Prostate gland (tissue), 2 donors: ENCODE data around the gene NDUFV2. TPM values are rescaled to one million over a fixed set of nuclear protein-coding genes. Genes with fewer than 3 reads are reported as not detected.

Source experiments
- DNase-seq: peaks from one replicate; pipeline ENCODE4 v3.0.0-alpha.2; 2019; ENCODE audit warnings: low spot score
- H3K27ac ChIP-seq, 2 donors: fragments of 200-600 bp; sonication (generic); 2 replicates each; pipeline ENCODE4 v1.5.1; 2017 to 2019
- H3K27me3 ChIP-seq: fragments of 200-600 bp; sonication (generic); replicated peaks from 2 replicates; pipeline ENCODE4 v1.5.1; 2019; ENCODE audit not compliant: insufficient read depth
- H3K36me3 ChIP-seq, 2 donors: fragments of 200-600 bp; sonication (generic); 1 replicate in 1 of 2; 2 replicates in 1 of 2; pipeline versions ENCODE4 v1.5.1 to v1.8.1; 2017 to 2019
- H3K4me1 ChIP-seq: fragments of 200-600 bp; sonication (generic); replicated peaks from 2 replicates; pipeline ENCODE4 v1.5.1; 2019
- H3K4me3 ChIP-seq, 2 donors: fragments of 200-600 bp; sonication (generic); 2 replicates each; pipeline ENCODE4 v1.5.1; 2017 to 2019
- H3K9me3 ChIP-seq: fragments of 200-600 bp; sonication (generic); 2 replicates; pipeline ENCODE4 v1.5.1; 2017
- POLR2A ChIP-seq: fragments of 450-650 bp; IDR thresholded peaks from one replicate; pipeline ENCODE4 v1.6.1; 2016; ENCODE audit warnings: antibody characterized with exemption, mild to moderate bottlenecking
- POLR2AphosphoS5 ChIP-seq: sonication (generic); formaldehyde crosslinking; IDR thresholded peaks from one replicate; pipeline ENCODE4 v1.6.1; 2017; ENCODE audit warnings: antibody characterized with exemption
- WGBS: methylation state at CpG from one replicate; pipeline ENCODE4 v1.1.5; 2018; 5-methylcytosine and 5-hydroxymethylcytosine counted together
- intact Hi-C: fragments of 100-400 bp; cut with DNase I; formaldehyde crosslinking; loops from one replicate; pipeline ENCODE4 v1.14.2; 2022
- total RNA-seq, 2 donors: library from RNA; depleted of rRNA; stranded (reverse); fragments of >200 nt; gene quantifications; one replicate each; pipeline ENCODE4 v1.1.0, GENCODE V29; 2016
- TF ChIP-seq, protein P1 (sequence below), 4 experiments: fragments of 200-600 bp in 2 of 4; fragments of 450-650 bp in 2 of 4; sonication (generic) in 2 of 4; IDR thresholded peaks; 1 replicate in 3 of 4; 2 replicates in 1 of 4; pipeline ENCODE4 v1.5.1; 2016 to 2019; ENCODE audit warnings: antibody characterized with exemption in 4 of 4, mild to moderate bottlenecking in 2 of 4, moderate library complexity in 2 of 4

NDUFV2 gene
- total RNA-seq, 2 donors from 2014 or later, result 114 to 161 TPM

DNA sequence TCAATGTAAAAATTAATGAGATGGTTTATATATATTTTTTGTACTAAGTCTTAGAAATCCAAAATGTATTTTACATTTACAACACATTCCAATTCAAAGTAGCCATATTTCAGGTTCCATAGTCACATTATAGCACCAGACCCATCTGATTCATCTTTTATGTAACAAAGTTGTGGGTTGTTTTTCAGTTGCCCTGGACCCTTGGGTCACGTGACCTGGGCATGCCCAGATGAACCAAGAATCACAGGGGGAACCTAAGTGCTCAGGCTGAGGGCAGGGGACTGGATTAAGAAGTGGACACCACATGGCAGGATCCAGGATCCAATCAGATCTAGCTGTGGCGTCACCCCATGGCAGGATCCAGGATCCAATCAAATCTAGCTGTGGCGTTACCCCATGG, 44.9 kb upstream of the NDUFV2 start:
- H3K4me1 ChIP-seq, result peaks cover 3% of the 10 kb centered on the region
- H3K4me3 ChIP-seq, result no peak overlapping the region
- H3K27ac ChIP-seq, result no peak overlapping the region
- no peaks in the 10 kb centered on the region for H3K9me3 ChIP-seq
- intact Hi-C loops, result loop anchor here (10.0 kb wide), 1 partner anchor 403 kb away; no protein-coding TSS in a partner anchor
- DNase-seq, result no peak
- TF ChIP-seq, protein P1, sequence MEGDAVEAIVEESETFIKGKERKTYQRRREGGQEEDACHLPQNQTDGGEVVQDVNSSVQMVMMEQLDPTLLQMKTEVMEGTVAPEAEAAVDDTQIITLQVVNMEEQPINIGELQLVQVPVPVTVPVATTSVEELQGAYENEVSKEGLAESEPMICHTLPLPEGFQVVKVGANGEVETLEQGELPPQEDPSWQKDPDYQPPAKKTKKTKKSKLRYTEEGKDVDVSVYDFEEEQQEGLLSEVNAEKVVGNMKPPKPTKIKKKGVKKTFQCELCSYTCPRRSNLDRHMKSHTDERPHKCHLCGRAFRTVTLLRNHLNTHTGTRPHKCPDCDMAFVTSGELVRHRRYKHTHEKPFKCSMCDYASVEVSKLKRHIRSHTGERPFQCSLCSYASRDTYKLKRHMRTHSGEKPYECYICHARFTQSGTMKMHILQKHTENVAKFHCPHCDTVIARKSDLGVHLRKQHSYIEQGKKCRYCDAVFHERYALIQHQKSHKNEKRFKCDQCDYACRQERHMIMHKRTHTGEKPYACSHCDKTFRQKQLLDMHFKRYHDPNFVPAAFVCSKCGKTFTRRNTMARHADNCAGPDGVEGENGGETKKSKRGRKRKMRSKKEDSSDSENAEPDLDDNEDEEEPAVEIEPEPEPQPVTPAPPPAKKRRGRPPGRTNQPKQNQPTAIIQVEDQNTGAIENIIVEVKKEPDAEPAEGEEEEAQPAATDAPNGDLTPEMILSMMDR (IDR thresholded peaks at IDR 0.05), result no peak
- TF ChIP-seq POLR2AphosphoS5 (no peak), POLR2A (no peak)
- 94% methylated on average over 3 of the region's 3 CpGs for WGBS
- no peaks in the 10 kb centered on the region for H3K27me3 ChIP-seq
- no peaks in the 10 kb centered on the region for H3K36me3 ChIP-seq

DNA sequence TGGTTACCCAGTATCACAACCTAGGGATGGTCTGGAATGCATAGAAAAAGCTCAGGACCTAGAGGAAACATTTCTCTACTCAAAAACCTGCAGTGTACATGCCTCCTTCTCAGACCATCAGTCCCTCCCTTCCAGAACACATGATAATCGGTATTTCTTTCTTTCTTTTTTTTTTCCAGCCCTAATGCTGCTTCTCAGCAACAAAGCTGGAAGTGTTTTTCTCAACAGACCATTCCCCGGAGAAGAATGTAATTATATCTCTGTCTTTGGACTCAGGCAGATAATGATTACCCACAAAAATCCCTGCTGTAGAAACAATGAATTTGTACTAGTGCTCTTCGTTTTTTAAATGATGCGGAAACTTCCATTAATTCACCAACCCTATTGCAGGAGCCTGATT, 44.1 kb upstream of the NDUFV2 start:
- peaks cover 3% of the 10 kb centered on the region for H3K4me1 ChIP-seq
- 53% methylated on average over 4 of the region's 4 CpGs for WGBS
- no peaks in the 10 kb centered on the region for H3K27me3 ChIP-seq

DNA sequence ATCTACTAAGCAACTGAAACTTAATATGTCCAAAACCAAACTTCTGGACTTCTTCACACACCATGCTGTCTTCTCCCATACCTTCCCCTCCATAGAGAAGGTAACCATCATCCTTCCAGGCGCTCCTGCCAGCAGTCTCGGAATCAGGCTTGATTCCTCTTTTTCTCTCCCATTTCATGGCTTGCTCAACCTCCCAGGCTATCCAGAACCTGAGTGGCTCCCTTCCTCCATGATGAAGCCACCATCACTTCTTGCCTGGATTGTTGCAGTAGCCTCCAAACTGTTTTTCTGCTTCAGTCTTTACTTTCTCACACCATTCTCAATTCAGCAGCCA, 40.1 kb upstream of the NDUFV2 start:
- Histone ChIP-seq H3K4me3 (no peak overlapping the region), H3K9me3 (no peaks in the 10 kb centered on the region), H3K4me1 (no peaks in the 10 kb centered on the region), H3K27me3 (no peaks in the 10 kb centered on the region), H3K27ac (no peak overlapping the region), H3K36me3 (no peaks in the 10 kb centered on the region)
- no peak for DNase-seq
- intact Hi-C loops, result no loop called here
- WGBS, result 94% methylated on average over 2 of the region's 2 CpGs
- TF ChIP-seq POLR2AphosphoS5 (no peak), POLR2A (no peak)
- TF ChIP-seq, protein P1 (IDR thresholded peaks at IDR 0.05), result no peak

More for the DNA sequence above, 44.1 kb upstream of the NDUFV2 start:
- no peak for DNase-seq
- no peak overlapping the region for H3K27ac ChIP-seq
- H3K36me3 ChIP-seq, result no peaks in the 10 kb centered on the region
- H3K9me3 ChIP-seq, result no peaks in the 10 kb centered on the region
- TF ChIP-seq POLR2AphosphoS5 (no peak), POLR2A (no peak)
- TF ChIP-seq, protein P1 (IDR thresholded peaks at IDR 0.05), result no peak
- intact Hi-C loops, result loop anchor here (10.0 kb wide), 1 partner anchor 404 kb away; no protein-coding TSS in a partner anchor
- H3K4me3 ChIP-seq, result no peak overlapping the region

DNA sequence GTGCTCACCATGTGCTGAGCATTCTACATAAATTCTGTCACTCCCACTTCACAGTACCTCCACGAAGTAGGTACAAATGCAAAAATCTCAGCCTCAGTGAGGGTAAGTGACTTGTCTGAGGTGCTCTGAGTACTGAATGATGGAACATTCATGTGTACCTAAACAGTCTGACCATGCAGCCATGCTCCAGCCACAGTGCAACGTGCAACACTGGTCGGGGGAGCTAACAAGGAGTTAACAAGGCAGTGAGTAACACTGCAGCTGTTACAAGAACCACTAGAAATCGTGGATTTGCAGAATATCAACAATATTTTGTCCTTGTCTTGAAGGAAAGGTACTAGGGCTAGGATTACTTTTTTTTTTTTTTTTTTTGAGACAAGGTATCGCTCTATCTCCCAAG, 36.6 kb upstream of the NDUFV2 start:
- Histone ChIP-seq H3K9me3 (no peaks in the 10 kb centered on the region), H3K36me3 (no peaks in the 10 kb centered on the region), H3K4me1 (no peaks in the 10 kb centered on the region), H3K27me3 (no peaks in the 10 kb centered on the region), H3K4me3 (no peak overlapping the region), H3K27ac (no peak overlapping the region)
- intact Hi-C loops, result no loop called here
- no peak for DNase-seq
- 72% methylated on average over 5 of the region's 5 CpGs for WGBS
- TF ChIP-seq POLR2AphosphoS5, result no peak
- no peak for TF ChIP-seq POLR2A
- TF ChIP-seq, protein P1 (IDR thresholded peaks at IDR 0.05), result no peak

DNA sequence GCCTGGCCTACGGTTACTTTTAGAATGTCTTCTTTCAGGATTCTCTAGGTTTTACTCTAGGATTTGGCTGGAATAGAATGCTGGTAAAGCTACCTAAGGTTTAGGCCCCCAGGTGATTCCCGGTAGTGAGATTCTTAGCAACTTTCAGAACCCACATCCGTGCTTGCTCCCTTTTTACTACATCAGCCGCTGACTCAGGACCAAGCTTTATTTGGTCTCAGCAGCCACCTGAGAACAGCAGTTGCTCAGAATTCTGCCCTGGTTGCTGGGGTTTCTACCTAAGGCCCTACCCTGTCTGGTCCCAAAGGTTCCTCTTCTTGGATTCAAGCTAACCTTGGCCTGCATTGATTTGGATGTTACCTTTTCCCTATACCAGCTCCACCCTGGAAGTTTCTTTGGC, 36.1 kb upstream of the NDUFV2 start:
- no peak for DNase-seq
- H3K36me3 ChIP-seq, result no peaks in the 10 kb centered on the region
- no peak for TF ChIP-seq POLR2A
- no peak for TF ChIP-seq POLR2AphosphoS5
- TF ChIP-seq, protein P1 (IDR thresholded peaks at IDR 0.05), result no peak
- H3K9me3 ChIP-seq, result no peaks in the 10 kb centered on the region
- intact Hi-C loops, result no loop called here
- no peaks in the 10 kb centered on the region for H3K27me3 ChIP-seq
- H3K4me1 ChIP-seq, result no peaks in the 10 kb centered on the region
- WGBS, result 91% methylated on average over 4 of the region's 4 CpGs
- no peak overlapping the region for H3K27ac ChIP-seq
- H3K4me3 ChIP-seq, result no peak overlapping the region
